Peyer's patch (tissue), 4 donors: ENCODE results near the gene ZNF581. TPM values are rescaled to one million over a fixed set of nuclear protein-coding genes. Genes with fewer than 3 reads are reported as not detected.
A peak's percentile ranks its signal among the peaks of the same experiment; 100 is the strongest.

Experiments
- DNase-seq, 3 donors: peaks; one replicate each; pipeline ENCODE4 v3.0.0-alpha.2; 2017 to 2019
- H3K27ac ChIP-seq, 4 donors: fragments of 200-600 bp; sonication (generic); one replicate each; pipeline ENCODE4 v1.5.1; 2016 to 2019
- H3K27me3 ChIP-seq, 2 donors: fragments of 200-600 bp; sonication (generic); one replicate each; pipeline ENCODE4 v1.5.1; 2019
- H3K36me3 ChIP-seq, 3 donors: fragments of 200-600 bp; sonication (generic); one replicate each; pipeline ENCODE4 v1.5.1; 2016 to 2019
- H3K4me1 ChIP-seq, 4 donors: fragments of 200-600 bp; sonication (generic); one replicate each; pipeline ENCODE4 v1.5.1; 2016 to 2019
- H3K4me3 ChIP-seq, 4 donors: fragments of 200-600 bp; sonication (generic); 1 replicate in 3 of 4; 2 replicates in 1 of 4; pipeline ENCODE4 v1.5.1; 2016 to 2019; ENCODE audit warnings: mild to moderate bottlenecking in 1 of 4
- H3K9me3 ChIP-seq, 4 donors: fragments of 200-600 bp; sonication (generic); one replicate each; pipeline ENCODE4 v1.5.1; 2016 to 2019; ENCODE audit warnings: mild to moderate bottlenecking in 1 of 4
- CTCF ChIP-seq, 6 experiments: fragments of 450-650 bp in 4 of 6; fragments of 200-600 bp in 2 of 6; sonication (generic) in 1 of 6; IDR thresholded peaks; one replicate each; pipeline ENCODE4 v1.5.1; 2017 to 2019; ENCODE audit warnings: antibody characterized with exemption in 6 of 6, mild to moderate bottlenecking in 3 of 6, moderate library complexity in 1 of 6
- POLR2A ChIP-seq, 2 donors: fragments of 450-650 bp; IDR thresholded peaks; one replicate each; pipeline ENCODE4 v1.5.1; 2017; ENCODE audit warnings: antibody characterized with exemption in 2 of 2, mild to moderate bottlenecking in 2 of 2, moderate library complexity in 2 of 2
- total RNA-seq, 4 donors: library from RNA; depleted of rRNA; stranded (reverse); fragments of >200 nt; gene quantifications; one replicate each; pipeline ENCODE4 v1.1.0, GENCODE V29; 2016

Gene ZNF581
- total RNA-seq, 4 donors from 2014 or later: 7.7 to 28.9 (median 14.1) TPM

GRCh38 chr19:55661826-55662225 is 18.4 kb downstream of the ZNF581 start:
- no peaks in the 10 kb centered on the region for H3K27me3 ChIP-seq
- no peak for DNase-seq
- H3K4me3 ChIP-seq: no peak overlapping the region
- H3K36me3 ChIP-seq: peaks cover 0 to 81% (median 4%) of the 10 kb centered on the region in 3 donors
- TF ChIP-seq POLR2A (IDR thresholded peaks at IDR 0.05) (no peak), CTCF (IDR thresholded peaks at IDR 0.05) (no peak)
- no peaks in the 10 kb centered on the region for H3K9me3 ChIP-seq
- H3K4me1 ChIP-seq: peaks cover 5 to 41% (median 23%) of the 10 kb centered on the region in 4 donors
- H3K27ac ChIP-seq: no peak overlapping the region

GRCh38 chr19:55663846-55664536 is 20.5 kb downstream of the ZNF581 start:
- peaks cover 0 to 39% (median 4%) of the 10 kb centered on the region in 4 donors for H3K4me1 ChIP-seq
- TF ChIP-seq CTCF (IDR thresholded peaks at IDR 0.05) (no peak), POLR2A (IDR thresholded peaks at IDR 0.05) (no peak)

GRCh38 chr19:55666343-55667005 is 23.0 kb downstream of the ZNF581 start:
- no peak for DNase-seq
- H3K36me3 ChIP-seq: peaks cover 0 to 98% (median 4%) of the 10 kb centered on the region in 3 donors
- H3K4me1 ChIP-seq: peaks cover 0 to 37% (median 0%) of the 10 kb centered on the region in 4 donors
- H3K9me3 ChIP-seq: no peaks in the 10 kb centered on the region
- peak overlapping the region in 1 of 4 donors; percentile 67 for H3K27ac ChIP-seq
- H3K27me3 ChIP-seq: no peaks in the 10 kb centered on the region
- TF ChIP-seq POLR2A (IDR thresholded peaks at IDR 0.05) (no peak), CTCF (IDR thresholded peaks at IDR 0.05) (no peak)
- H3K4me3 ChIP-seq: no peak overlapping the region

More at GRCh38 chr19:55663846-55664536, 20.5 kb downstream of the ZNF581 start:
- Histone ChIP-seq H3K4me3 (no peak overlapping the region), H3K9me3 (no peaks in the 10 kb centered on the region), H3K27me3 (no peaks in the 10 kb centered on the region), H3K36me3 (peaks cover 0 to 98% (median 4%) of the 10 kb centered on the region in 3 donors), H3K27ac (no peak overlapping the region)
- no peak for DNase-seq

GRCh38 chr19:55667006-55667381 is 23.5 kb downstream of the ZNF581 start:
- Histone ChIP-seq H3K4me1 (peaks cover 0 to 37% (median 0%) of the 10 kb centered on the region in 4 donors), H3K9me3 (no peaks in the 10 kb centered on the region), H3K36me3 (peaks cover 0 to 97% (median 4%) of the 10 kb centered on the region in 3 donors), H3K27me3 (no peaks in the 10 kb centered on the region), H3K4me3 (no peak overlapping the region), H3K27ac (peak overlapping the region in 2 of 4 donors; percentile 60 to 67)
- TF ChIP-seq POLR2A (IDR thresholded peaks at IDR 0.05) (no peak), CTCF (IDR thresholded peaks at IDR 0.05) (no peak)
- no peak for DNase-seq

- DNase-seq: no peak
- Histone ChIP-seq H3K4me1 (peaks cover 0 to 37% (median 0%) of the 10 kb centered on the region in 4 donors), H3K36me3 (peaks cover 0 to 97% (median 4%) of the 10 kb centered on the region in 3 donors), H3K27ac (peak overlapping the region in 2 of 4 donors; percentile 60 to 67), H3K9me3 (no peaks in the 10 kb centered on the region), H3K4me3 (no peak overlapping the region), H3K27me3 (no peaks in the 10 kb centered on the region)
- TF ChIP-seq CTCF (IDR thresholded peaks at IDR 0.05) (no peak), POLR2A (IDR thresholded peaks at IDR 0.05) (no peak)
Measured at GRCh38 chr19:55667511-55667910, 24.1 kb downstream of the ZNF581 start.
